Stomach (tissue), 4 donors: ENCODE data around the gene ANTKMT.

Experiments
- EP300 ChIP-seq: sonication (generic); formaldehyde crosslinking; IDR thresholded peaks from one replicate; pipeline ENCODE4 v1.6.1; 2017; ENCODE audit warnings: antibody characterized with exemption
- POLR2A ChIP-seq, 4 donors: fragments of 450-650 bp; IDR thresholded peaks; one replicate each; pipeline ENCODE4 v1.6.1; 2016; ENCODE audit warnings: antibody characterized with exemption in 4 of 4, control low read depth in 2 of 4, mild to moderate bottlenecking in 1 of 4, moderate library complexity in 1 of 4

GRCh38 chr16:718389-718788 is 2.6 kb upstream of the ANTKMT start:
- no peak for TF ChIP-seq EP300
- TF ChIP-seq POLR2A (IDR thresholded peaks at IDR 0.05): no peak
